Fibroblast of the aortic adventitia (primary cell): Measurements from ENCODE around the gene SLFN12. TPM values are rescaled to one million over a fixed set of nuclear protein-coding genes. Genes with fewer than 3 reads are reported as not detected.

Experiments
- DNase-seq: peaks from one replicate; pipeline ENCODE4 v3.0.0-alpha.2; 2010; ENCODE audit warnings: low read depth
- H3K4me3 ChIP-seq: 2 replicates; pipeline ENCODE4 v1.5.1; 2011; ENCODE audit warnings: low read depth, mild to moderate bottlenecking, control low read depth, low read length, moderate library complexity
- small RNA-seq: library from RNA; depleted of rRNA; stranded (forward); fragments of <200 nt; gene quantifications from one replicate; pipeline ENCODE3, GENCODE V24; 2012
- total RNA-seq: library from RNA; depleted of rRNA; stranded (reverse); fragments of >200 nt; gene quantifications from 2 replicates; pipeline ENCODE4 v1.2.3, GENCODE V29; 2012; ENCODE audit warnings: low replicate concordance
- TF ChIP-seq, protein P1 (sequence below): IDR thresholded peaks from 2 replicates; pipeline ENCODE4 v1.5.1; 2011; ENCODE audit warnings: mild to moderate bottlenecking, low read length, control low read depth, inconsistent platforms; ENCODE audit not compliant: insufficient read depth

SLFN12 gene
- total RNA-seq, 1 donor: 24.0 TPM

DNA sequence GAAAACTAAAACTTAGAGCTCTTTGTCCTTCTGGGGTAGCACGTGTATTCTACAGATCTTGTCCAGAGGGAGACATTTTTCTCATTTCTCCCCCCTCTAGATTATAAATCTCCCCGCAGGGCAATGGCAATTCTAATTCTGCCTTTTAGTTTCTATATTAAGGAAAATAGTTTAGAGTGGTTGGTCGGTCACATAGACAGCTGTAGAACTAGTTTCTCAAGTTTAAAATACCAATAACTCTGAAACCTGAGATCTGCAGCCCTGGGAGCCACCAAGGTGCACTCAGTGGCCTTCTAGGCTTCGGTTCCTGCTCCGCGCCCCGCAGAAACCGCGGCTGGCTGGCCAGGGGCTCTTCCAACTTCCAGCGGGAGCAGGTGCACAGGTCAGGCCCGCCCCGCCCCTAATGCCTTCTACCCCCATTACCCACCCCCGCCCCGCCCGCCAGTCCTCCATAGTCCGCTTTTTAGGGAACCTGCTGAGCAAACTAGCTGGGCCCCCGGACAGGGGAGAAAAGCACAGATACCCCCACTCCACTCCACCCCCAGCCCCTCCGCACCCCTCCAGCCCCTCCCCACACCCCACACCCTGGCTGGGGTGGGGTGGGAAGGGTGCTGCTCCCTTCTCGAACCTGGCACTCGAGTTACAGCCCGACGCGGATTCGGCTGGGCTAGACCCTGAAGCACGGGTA is 59.3 kb downstream of the SLFN12 start:
- DNase-seq: peak; percentile 33
- peak overlapping the region; percentile 89 for H3K4me3 ChIP-seq
- TF ChIP-seq, protein P1, sequence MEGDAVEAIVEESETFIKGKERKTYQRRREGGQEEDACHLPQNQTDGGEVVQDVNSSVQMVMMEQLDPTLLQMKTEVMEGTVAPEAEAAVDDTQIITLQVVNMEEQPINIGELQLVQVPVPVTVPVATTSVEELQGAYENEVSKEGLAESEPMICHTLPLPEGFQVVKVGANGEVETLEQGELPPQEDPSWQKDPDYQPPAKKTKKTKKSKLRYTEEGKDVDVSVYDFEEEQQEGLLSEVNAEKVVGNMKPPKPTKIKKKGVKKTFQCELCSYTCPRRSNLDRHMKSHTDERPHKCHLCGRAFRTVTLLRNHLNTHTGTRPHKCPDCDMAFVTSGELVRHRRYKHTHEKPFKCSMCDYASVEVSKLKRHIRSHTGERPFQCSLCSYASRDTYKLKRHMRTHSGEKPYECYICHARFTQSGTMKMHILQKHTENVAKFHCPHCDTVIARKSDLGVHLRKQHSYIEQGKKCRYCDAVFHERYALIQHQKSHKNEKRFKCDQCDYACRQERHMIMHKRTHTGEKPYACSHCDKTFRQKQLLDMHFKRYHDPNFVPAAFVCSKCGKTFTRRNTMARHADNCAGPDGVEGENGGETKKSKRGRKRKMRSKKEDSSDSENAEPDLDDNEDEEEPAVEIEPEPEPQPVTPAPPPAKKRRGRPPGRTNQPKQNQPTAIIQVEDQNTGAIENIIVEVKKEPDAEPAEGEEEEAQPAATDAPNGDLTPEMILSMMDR: no peak

DNA sequence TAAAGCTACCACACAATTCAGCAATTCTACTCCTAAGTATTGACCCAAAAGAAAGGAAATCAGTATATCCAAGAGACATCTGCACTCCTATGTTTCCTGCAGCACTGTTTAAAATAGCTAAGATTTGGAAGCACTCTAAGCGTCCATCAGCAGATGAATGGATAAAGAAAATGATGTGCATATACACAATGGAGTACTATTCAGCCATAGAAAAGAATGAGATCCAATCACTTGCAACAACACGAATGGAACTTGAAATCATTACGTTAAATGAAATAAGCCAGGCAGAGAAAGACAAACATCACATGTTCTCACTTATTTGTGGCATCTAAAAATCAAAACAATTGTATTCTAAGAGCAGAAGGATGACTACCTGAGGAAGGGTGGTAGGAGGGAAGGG is 60.4 kb downstream of the SLFN12 start:
- no peak for DNase-seq
- peak overlapping the region; percentile 89 for H3K4me3 ChIP-seq
- TF ChIP-seq, protein P1: no peak

DNA sequence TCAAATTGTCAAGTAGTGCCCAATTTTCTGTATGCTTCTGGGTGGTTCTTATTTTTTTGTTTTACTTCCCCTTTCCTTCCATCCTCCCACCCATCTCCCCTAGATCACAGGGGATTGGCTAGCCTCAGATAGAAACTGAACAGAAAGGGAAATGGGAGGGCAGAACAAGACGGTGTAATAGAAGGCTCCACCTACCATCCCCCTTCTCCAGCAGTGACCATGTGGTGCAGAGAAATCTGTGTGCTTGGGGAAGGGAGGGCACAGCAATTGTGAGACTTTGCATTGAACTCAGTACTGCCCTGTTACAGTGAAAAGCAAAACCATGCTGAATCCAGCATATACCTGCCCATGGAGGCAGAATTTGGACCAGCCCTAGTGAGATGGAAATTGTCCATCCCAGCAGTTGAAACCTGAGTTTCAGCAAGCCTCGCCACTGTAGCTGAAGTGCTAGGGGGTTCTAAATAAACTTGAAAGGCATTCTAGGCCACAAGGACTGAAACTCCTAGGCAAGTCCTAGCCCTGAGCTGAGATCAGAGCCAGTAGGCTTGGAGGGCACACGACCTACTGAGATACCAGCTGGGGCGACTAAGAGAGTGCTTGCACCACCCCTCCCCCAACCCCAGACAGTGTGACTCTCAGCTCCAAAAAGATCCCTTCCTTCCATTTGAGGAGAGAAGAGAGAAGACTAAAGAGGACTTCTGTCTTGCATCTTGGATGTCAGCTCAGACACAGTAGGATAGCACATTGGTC is 64.0 kb downstream of the SLFN12 start:
- peak; percentile 20 for DNase-seq

DNA sequence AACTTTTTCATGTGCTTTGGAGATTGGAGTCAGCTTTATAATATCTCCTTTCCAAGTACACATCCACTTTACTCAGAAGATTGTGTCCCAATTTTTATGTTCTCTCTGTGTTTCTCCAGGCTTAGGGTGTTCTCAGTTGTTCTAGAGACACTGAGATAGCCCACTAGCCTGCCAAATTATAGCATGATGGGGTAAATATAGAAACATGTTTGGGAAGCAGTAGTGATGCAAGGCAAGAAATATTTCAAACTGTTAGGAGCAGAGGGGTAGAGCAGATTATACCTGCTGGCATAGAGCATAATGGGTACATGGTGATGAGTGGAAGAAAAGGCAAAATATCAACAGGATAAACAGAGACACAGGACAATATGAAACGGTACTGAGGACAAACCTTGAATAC is 71.3 kb downstream of the SLFN12 start:
- TF ChIP-seq, protein P1: no peak
- peak; percentile 27 for DNase-seq
- no peak overlapping the region for H3K4me3 ChIP-seq

More for the DNA sequence above, 64.0 kb downstream of the SLFN12 start:
- TF ChIP-seq, protein P1: no peak
- H3K4me3 ChIP-seq: no peak overlapping the region

Small RNA genes lying within 50 kb of the gene (small RNA-seq; reads per million reads assigned to genes)
- gene AC060766.3: not detected
- gene AC060766.5: not detected

Other genes with a start within 250 kb of the SLFN12 start
- 0.49 TPM in 1 of 2 replicates, not detected in the other for gene SLC35G3, start 238.1 kb downstream of the SLFN12 start, total RNA-seq
- gene SLFN5, start 189.4 kb downstream of the SLFN12 start, total RNA-seq: 107 and 176 TPM in 2 replicates
- gene SLFN11, start 58.9 kb downstream of the SLFN12 start, total RNA-seq: 41.5 and 99.2 TPM in 2 replicates
- gene SLFN13, start 16.3 kb upstream of the SLFN12 start, total RNA-seq: 1.4 and 1.7 TPM in 2 replicates
- 0.18 TPM in 1 of 2 replicates, not detected in the other for gene SLFN12L, start 105.2 kb upstream of the SLFN12 start, total RNA-seq
- gene SLFN14, start 128.3 kb upstream of the SLFN12 start, total RNA-seq: not detected in 2 replicates
- gene PEX12, start 146.1 kb upstream of the SLFN12 start, total RNA-seq: 6.1 and 8.8 TPM in 2 replicates
- 101 and 118 TPM in 2 replicates for gene AP2B1, start 154.8 kb upstream of the SLFN12 start, total RNA-seq